22Rv1 (cell line): ENCODE measurements around the gene EVA1A.

ENCODE experiments used
- CTCF ChIP-seq: fragments of 450-650 bp; IDR thresholded peaks from 2 replicates; pipeline ENCODE4 v1.5.1; 2017; ENCODE audit warnings: mild to moderate bottlenecking
- ZFX ChIP-seq: fragments of 450-650 bp; IDR thresholded peaks from 2 replicates; pipeline ENCODE4 v1.6.1; 2017; ENCODE audit warnings: antibody characterized with exemption, borderline replicate concordance

GRCh38 chr2:75568174-75568573, 7.4 kb upstream of the EVA1A start:
- TF ChIP-seq CTCF (no peak), ZFX (no peak)
